ENCODE results near the gene KIAA0930.
"Not testable (repeated sequence)": the region's sequence is repeated elsewhere in the genome, so short reads cannot be mapped to it uniquely, and the experiment has no call there.

The KIAA0930 gene

DNA sequence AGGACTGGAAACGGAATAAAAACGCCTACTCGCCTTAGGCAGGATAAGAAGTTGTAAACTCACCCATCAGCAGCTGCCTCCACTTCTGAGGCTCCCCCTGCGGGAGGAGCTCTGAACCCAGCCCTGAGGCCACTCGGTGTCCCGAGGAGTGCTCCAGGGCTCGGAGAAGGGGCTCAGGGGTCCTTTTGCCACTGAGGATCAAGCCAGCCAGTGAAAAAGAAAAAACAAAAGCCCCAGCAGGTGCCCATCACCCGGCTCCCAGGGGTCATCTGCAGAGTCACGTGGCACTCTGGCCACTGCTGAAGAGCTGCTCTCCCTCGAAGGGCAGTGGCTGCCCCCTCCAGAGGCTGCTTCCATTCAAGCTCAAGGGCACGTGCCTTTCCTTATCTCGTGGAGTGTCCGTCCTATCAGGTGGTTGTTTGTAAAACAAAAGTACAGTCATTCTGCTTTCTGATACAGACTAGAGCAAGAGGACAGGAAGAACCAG lies 48.0 kb downstream of the KIAA0930 start (continued):
- TF ChIP-seq, protein P1, sequence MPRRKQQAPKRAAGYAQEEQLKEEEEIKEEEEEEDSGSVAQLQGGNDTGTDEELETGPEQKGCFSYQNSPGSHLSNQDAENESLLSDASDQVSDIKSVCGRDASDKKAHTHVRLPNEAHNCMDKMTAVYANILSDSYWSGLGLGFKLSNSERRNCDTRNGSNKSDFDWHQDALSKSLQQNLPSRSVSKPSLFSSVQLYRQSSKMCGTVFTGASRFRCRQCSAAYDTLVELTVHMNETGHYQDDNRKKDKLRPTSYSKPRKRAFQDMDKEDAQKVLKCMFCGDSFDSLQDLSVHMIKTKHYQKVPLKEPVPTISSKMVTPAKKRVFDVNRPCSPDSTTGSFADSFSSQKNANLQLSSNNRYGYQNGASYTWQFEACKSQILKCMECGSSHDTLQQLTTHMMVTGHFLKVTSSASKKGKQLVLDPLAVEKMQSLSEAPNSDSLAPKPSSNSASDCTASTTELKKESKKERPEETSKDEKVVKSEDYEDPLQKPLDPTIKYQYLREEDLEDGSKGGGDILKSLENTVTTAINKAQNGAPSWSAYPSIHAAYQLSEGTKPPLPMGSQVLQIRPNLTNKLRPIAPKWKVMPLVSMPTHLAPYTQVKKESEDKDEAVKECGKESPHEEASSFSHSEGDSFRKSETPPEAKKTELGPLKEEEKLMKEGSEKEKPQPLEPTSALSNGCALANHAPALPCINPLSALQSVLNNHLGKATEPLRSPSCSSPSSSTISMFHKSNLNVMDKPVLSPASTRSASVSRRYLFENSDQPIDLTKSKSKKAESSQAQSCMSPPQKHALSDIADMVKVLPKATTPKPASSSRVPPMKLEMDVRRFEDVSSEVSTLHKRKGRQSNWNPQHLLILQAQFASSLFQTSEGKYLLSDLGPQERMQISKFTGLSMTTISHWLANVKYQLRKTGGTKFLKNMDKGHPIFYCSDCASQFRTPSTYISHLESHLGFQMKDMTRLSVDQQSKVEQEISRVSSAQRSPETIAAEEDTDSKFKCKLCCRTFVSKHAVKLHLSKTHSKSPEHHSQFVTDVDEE (CRISPR knock-in tag; IDR thresholded peaks at IDR 0.05): no peak
- TF ChIP-seq, protein P2, sequence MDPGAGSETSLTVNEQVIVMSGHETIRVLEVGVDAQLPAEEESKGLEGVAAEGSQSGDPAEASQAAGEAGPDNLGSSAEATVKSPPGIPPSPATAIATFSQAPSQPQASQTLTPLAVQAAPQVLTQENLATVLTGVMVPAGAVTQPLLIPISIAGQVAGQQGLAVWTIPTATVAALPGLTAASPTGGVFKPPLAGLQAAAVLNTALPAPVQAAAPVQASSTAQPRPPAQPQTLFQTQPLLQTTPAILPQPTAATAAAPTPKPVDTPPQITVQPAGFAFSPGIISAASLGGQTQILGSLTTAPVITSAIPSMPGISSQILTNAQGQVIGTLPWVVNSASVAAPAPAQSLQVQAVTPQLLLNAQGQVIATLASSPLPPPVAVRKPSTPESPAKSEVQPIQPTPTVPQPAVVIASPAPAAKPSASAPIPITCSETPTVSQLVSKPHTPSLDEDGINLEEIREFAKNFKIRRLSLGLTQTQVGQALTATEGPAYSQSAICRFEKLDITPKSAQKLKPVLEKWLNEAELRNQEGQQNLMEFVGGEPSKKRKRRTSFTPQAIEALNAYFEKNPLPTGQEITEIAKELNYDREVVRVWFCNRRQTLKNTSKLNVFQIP (CRISPR knock-in tag; IDR thresholded peaks at IDR 0.05; ENCODE audit: borderline replicate concordance, low read depth): no peak
- TF ChIP-seq SNAI2 (CRISPR knock-in tag; IDR thresholded peaks at IDR 0.05) (no peak), ZNF70 (CRISPR knock-in tag; IDR thresholded peaks at IDR 0.05) (no peak), ARNTL (CRISPR knock-in tag; IDR thresholded peaks at IDR 0.05; ENCODE audit: borderline replicate concordance, low read depth) (no peak), TOX (CRISPR knock-in tag; IDR thresholded peaks at IDR 0.05; ENCODE audit: borderline replicate concordance) (no peak), PPARA (CRISPR knock-in tag; IDR thresholded peaks at IDR 0.05; ENCODE audit: borderline replicate concordance) (no peak)

DNA sequence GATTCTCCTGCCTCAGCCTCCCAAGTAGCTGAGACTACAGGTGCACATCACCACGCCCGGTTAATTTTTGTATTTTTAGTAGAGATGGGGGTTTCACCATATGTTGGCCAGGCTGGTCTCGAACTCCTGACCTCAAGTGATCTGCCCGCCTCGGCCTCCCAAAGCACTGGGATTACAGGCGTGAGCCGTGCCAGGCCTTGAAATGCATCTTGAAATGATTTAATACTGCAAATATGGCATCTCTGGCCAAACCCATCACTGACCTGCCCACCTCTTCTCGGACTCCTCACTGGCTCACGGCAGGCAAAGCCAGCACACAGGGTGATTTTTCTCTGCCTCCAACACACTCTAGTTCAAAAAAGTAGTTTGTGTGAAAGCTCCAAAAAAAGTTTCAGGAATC lies 48.9 kb downstream of the KIAA0930 start:
- not testable (repeated sequence) for ATAC-seq

DNA sequence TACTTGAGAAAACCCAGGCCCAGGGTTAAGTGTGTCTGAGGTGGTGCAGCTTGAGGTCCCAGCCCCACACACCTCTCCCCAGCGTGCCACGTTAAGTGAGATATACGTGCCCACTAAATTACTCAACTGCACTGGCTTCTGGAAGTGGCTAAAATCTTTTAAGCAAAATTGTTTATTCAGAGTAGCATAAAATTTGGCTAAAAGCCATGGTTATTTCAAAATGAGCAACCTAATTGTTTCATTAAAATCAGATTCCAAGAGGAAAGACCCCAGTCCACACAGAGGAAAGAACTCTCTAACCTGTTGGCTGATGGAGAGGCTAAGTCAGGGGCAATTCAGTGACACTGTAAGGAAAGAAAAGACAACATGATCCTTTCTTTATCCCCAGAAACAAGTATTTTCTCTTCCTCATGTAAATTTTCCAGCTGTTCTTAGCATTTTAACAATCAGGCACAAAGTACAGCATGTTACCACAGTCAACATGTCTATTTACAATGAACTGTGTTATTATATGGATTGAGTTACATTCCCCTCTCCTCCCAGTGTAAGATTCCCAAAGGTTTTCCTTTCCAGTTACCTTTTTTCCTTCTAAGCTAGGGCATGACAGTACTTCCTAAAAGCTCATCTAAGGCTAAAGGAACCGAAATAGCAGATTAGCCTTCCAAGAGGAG lies 50.4 kb downstream of the KIAA0930 start:
- TF ChIP-seq, protein P3, sequence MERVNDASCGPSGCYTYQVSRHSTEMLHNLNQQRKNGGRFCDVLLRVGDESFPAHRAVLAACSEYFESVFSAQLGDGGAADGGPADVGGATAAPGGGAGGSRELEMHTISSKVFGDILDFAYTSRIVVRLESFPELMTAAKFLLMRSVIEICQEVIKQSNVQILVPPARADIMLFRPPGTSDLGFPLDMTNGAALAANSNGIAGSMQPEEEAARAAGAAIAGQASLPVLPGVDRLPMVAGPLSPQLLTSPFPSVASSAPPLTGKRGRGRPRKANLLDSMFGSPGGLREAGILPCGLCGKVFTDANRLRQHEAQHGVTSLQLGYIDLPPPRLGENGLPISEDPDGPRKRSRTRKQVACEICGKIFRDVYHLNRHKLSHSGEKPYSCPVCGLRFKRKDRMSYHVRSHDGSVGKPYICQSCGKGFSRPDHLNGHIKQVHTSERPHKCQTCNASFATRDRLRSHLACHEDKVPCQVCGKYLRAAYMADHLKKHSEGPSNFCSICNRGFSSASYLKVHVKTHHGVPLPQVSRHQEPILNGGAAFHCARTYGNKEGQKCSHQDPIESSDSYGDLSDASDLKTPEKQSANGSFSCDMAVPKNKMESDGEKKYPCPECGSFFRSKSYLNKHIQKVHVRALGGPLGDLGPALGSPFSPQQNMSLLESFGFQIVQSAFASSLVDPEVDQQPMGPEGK (CRISPR knock-in tag; IDR thresholded peaks at IDR 0.05; ENCODE audit: borderline replicate concordance): no peak
- ATAC-seq: no peak

DNA sequence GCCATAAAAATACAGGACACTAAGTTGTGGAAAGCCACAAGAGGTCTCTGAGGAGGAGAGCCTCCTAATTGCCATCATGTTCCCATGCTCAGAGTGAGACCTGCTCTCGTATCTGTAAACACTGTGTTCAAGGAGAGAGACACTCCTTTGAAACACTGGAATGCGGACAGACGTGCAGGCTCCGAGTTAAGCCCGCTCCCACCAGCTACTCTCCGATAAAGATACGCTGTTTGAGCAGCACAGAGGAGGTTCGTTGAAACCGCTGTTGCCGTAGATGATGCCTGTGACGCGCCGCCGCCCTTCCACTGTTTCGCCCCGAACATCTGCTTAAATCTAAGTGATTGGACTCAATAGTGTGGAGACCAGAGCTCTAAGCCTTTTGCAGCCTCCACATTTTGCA lies 51.9 kb downstream of the KIAA0930 start:
- TF ChIP-seq BACH2 (CRISPR knock-in tag; IDR thresholded peaks at IDR 0.05; ENCODE audit: borderline replicate concordance): no peak
- no peak for TF ChIP-seq ZNF565 (CRISPR knock-in tag; conservative IDR thresholded peaks at IDR 0.05; ENCODE audit: low read depth)
- no peak for TF ChIP-seq ISL1 (CRISPR knock-in tag; IDR thresholded peaks at IDR 0.05)
- TF ChIP-seq CSDC2 (CRISPR knock-in tag; IDR thresholded peaks at IDR 0.05): no peak
- ATAC-seq: no peak

DNA sequence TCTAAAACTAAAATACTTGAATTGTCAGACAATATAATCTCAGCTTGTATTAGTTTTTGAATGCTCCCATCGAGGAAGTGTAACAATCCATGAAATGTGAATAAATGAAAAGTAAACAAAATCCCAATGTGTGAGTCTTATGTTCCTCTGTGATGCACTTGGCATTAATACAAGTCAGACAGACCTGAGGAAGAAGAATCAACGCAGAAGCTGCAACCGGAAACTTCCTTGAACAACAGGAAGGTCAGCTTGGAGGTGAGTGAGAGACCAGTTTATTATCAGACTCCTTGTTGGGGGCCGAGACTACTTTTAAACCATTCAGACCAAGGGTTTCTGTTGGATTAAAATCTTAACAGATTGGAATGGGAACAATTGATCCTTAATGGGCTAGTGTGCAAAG lies 52.8 kb downstream of the KIAA0930 start:
- ATAC-seq: no peak
- TF ChIP-seq CSDC2 (CRISPR knock-in tag; IDR thresholded peaks at IDR 0.05): no peak
- TF ChIP-seq BACH2 (CRISPR knock-in tag; IDR thresholded peaks at IDR 0.05; ENCODE audit: borderline replicate concordance): no peak
- no peak for TF ChIP-seq ZNF565 (CRISPR knock-in tag; conservative IDR thresholded peaks at IDR 0.05; ENCODE audit: low read depth)
- TF ChIP-seq GLIS3 (CRISPR knock-in tag; IDR thresholded peaks at IDR 0.05): no peak
- no peak for TF ChIP-seq ESRRG (CRISPR knock-in tag; IDR thresholded peaks at IDR 0.05)
- TF ChIP-seq, protein P4, sequence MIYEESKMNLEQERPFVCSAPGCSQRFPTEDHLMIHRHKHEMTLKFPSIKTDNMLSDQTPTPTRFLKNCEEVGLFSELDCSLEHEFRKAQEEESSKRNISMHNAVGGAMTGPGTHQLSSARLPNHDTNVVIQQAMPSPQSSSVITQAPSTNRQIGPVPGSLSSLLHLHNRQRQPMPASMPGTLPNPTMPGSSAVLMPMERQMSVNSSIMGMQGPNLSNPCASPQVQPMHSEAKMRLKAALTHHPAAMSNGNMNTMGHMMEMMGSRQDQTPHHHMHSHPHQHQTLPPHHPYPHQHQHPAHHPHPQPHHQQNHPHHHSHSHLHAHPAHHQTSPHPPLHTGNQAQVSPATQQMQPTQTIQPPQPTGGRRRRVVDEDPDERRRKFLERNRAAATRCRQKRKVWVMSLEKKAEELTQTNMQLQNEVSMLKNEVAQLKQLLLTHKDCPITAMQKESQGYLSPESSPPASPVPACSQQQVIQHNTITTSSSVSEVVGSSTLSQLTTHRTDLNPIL (CRISPR knock-in tag; IDR thresholded peaks at IDR 0.05; ENCODE audit: low read depth): no peak
- no peak for TF ChIP-seq ZFP30 (CRISPR knock-in tag; IDR thresholded peaks at IDR 0.05)
- TF ChIP-seq, protein P3 (CRISPR knock-in tag; IDR thresholded peaks at IDR 0.05; ENCODE audit: borderline replicate concordance): no peak
- no peak for TF ChIP-seq ARNTL (CRISPR knock-in tag; IDR thresholded peaks at IDR 0.05; ENCODE audit: borderline replicate concordance, low read depth)
- no peak for TF ChIP-seq TCF4 (CRISPR knock-in tag; IDR thresholded peaks at IDR 0.05; ENCODE audit: borderline replicate concordance)

All from SK-N-SH treated with all-trans-retinoic acid at 6 μM for 48 hours (cell line).